NT2/D1 (cell line): ENCODE results near the gene GBP1.
"Not testable (repeated sequence)": the region's sequence is repeated elsewhere in the genome, so short reads cannot be mapped to it uniquely, and the experiment has no call there.

Experiments used
- DNase-seq: peaks from one replicate; pipeline ENCODE4 v3.0.0-alpha.2; 2011; ENCODE audit warnings: low read depth, low spot score
- H3K27me3 ChIP-seq: 2 replicates; pipeline ENCODE4 v1.6.0; 2011; ENCODE audit warnings: mild to moderate bottlenecking; ENCODE audit not compliant: insufficient read length, insufficient read depth
- H3K36me3 ChIP-seq: 2 replicates; pipeline ENCODE4 v1.6.1; 2011; ENCODE audit warnings: mild to moderate bottlenecking, low read length, mixed read lengths; ENCODE audit not compliant: insufficient read depth, insufficient read length
- H3K4me1 ChIP-seq: 2 replicates; pipeline ENCODE4 v1.5.1; 2011; ENCODE audit not compliant: insufficient read depth, insufficient read length
- H3K4me3 ChIP-seq: 2 replicates; pipeline ENCODE4 v1.5.1; 2011; ENCODE audit warnings: low read depth; ENCODE audit not compliant: insufficient read length
- H3K9ac ChIP-seq: 2 replicates; pipeline ENCODE4 v1.6.0; 2011; ENCODE audit warnings: low read depth; ENCODE audit not compliant: insufficient read length
- H3K9me3 ChIP-seq: 2 replicates; pipeline ENCODE4 v1.5.1; 2011; ENCODE audit warnings: mild to moderate bottlenecking, low read length; ENCODE audit not compliant: insufficient read depth
- SUZ12 ChIP-seq: IDR thresholded peaks from 2 replicates; pipeline ENCODE4 v1.6.1; 2011; ENCODE audit not compliant: insufficient read length, insufficient read depth; ENCODE audit errors: extremely low read depth
- YY1 ChIP-seq: IDR thresholded peaks from 2 replicates; pipeline ENCODE4 v1.6.1; 2011; ENCODE audit not compliant: insufficient read length, insufficient read depth
- ZNF274 ChIP-seq: IDR thresholded peaks from 2 replicates; pipeline ENCODE4 v1.6.1; 2011; ENCODE audit warnings: mild to moderate bottlenecking, low read depth, low read length

GBP1 gene

GRCh38 chr1:89051300-89051954, 13.6 kb downstream of the GBP1 start:
- no peak for DNase-seq
- Histone ChIP-seq H3K9me3 (no peaks in the 10 kb centered on the region), H3K4me1 (no peaks in the 10 kb centered on the region), H3K9ac (no peak overlapping the region), H3K4me3 (no peak overlapping the region), H3K36me3 (no peaks in the 10 kb centered on the region), H3K27me3 (no peaks in the 10 kb centered on the region)
- TF ChIP-seq ZNF274 = no peak
- no peak for TF ChIP-seq SUZ12
- TF ChIP-seq YY1 = no peak

- H3K4me1 ChIP-seq = no peaks in the 10 kb centered on the region
- no peak overlapping the region for H3K4me3 ChIP-seq
- no peak overlapping the region for H3K9ac ChIP-seq
- no peaks in the 10 kb centered on the region for H3K36me3 ChIP-seq
- DNase-seq = no peak
- TF ChIP-seq YY1 (no peak), ZNF274 (no peak), SUZ12 (no peak)
- H3K9me3 ChIP-seq = no peaks in the 10 kb centered on the region
- no peaks in the 10 kb centered on the region for H3K27me3 ChIP-seq
Measured at GRCh38 chr1:89050649-89051033, 14.4 kb downstream of the GBP1 start.

DNA sequence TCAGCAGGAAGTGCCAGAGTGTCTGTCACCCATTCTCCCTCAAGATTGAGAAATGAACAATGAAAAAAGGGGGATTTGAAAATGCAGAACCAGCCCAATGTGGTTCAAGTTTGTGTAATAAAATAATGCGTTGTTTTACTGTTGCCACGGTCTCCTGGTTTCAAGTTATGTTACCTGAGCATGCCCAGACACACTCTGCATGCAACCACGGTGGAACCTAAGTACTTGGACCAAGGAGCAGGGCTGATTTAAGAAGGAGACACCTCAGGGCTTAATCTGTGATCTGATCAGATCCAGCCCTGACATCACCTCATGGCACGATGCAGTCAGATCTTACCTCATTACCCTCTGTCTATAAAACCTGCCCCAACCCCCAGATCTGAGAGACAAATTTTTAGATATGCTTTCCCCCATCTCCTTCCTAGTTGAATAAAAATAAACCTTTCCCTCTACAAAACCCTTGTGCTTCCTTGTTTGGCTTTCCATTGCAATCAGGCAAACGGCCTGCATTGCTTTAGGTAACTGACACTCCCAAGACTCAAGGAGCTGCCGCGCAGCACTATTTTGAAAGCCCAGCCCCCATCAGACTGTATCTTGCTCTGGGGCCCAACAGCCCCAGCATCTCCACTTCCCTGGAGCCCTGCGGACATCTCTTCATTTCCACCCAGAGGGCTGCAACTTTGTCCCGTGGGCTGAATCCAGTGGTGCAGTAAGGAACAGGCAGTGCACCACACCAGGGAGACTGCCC, 14.9 kb downstream of the GBP1 start:
- not testable (repeated sequence) for H3K27me3 ChIP-seq, H3K4me1 ChIP-seq, DNase-seq, H3K4me3 ChIP-seq, H3K9me3 ChIP-seq, H3K9ac ChIP-seq, H3K36me3 ChIP-seq

DNA sequence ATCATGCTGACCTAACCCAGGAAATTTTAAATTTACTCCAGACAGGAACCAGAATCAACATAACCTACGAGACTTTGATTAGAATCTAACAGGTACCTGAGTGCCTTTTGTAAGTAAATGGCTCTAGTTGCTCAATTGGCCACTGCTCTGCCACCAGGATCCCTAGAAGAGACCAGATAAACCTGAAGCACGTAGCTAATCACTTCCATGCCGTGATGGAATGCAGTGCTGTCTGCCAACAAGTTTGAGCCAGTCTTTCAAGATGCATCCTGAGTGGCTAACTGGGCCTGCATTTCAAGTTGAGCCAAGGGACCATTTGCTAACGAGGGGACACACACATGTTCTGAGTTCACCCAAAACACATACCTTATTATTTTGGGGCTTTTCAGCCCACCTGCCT, 15.8 kb downstream of the GBP1 start:
- not testable (repeated sequence) for DNase-seq, H3K9ac ChIP-seq, H3K4me1 ChIP-seq, H3K27me3 ChIP-seq, H3K9me3 ChIP-seq, H3K4me3 ChIP-seq, H3K36me3 ChIP-seq

DNA sequence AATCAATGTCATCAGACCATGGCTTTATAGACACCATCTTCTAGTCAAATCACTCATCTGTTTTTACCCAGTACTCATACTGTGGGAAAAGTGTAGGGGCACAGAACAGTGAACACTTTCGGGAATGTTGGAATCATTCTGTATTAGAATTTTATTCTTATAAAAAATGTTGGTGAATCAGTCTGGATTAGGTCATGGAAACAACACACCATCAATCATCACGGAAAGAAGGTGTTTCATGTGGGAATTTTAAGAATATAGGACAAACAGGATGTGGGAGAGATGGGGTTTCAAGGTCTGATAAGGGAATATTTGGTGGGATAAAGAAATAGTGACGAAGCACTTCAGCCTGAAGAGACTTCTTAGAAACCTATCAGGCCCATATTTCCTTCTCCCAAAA, 17.3 kb downstream of the GBP1 start:
- TF ChIP-seq SUZ12 (no peak), ZNF274 (no peak), YY1 (no peak)
- H3K27me3 ChIP-seq = no peaks in the 10 kb centered on the region
- DNase-seq = no peak

DNA sequence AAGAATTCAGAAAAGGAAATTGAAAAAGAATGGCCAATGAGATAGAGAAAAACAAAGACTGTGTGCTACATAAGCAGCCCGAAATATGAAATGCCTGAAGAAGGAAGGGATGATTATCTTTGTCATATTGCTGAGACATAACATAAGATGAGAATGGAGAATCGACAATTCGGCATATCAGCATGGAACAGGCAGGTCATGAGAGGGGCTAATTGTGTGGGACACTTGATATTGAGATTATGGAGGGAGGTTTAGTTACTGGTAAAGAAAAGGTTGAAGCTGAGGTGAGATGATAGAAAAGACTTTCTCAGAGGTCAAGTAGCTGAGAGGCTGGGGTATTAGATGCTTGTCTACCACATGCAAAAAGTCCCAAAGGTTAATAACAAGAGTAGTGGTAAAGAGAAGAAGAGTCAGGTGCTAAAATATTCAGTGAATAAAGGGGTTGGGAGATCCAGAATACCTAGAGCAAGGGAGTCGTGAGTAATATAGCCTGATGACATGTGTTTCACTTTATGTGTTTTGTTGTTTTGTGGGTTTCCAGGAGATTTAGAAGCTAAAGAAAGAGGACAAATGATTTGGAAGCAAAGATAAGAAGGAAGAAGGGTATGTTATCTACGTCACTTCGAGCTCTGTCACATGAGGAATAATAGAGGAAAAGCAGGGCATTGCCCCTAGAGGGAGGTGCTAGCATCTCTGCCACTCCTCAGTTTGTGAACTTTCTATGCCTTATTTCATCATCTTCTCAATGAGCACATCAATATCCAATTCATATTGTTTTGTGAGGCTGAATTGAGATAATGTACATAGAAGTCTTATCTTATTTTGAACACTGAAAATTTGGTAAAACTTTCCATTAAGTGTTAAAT, 18.5 kb downstream of the GBP1 start:
- not testable (repeated sequence) for H3K4me1 ChIP-seq, H3K9ac ChIP-seq, DNase-seq, H3K4me3 ChIP-seq, H3K27me3 ChIP-seq, H3K36me3 ChIP-seq
- H3K9me3 ChIP-seq = peaks cover 16% of the 10 kb centered on the region; the same call in 1 of the 2 replicates

More for the DNA sequence above, 17.3 kb downstream of the GBP1 start:
- peaks cover 12% of the 10 kb centered on the region; the same call in 1 of the 2 replicates for H3K9me3 ChIP-seq
- H3K36me3 ChIP-seq = no peaks in the 10 kb centered on the region
- H3K4me1 ChIP-seq = no peaks in the 10 kb centered on the region
- no peak overlapping the region for H3K9ac ChIP-seq
- H3K4me3 ChIP-seq = no peak overlapping the region

DNA sequence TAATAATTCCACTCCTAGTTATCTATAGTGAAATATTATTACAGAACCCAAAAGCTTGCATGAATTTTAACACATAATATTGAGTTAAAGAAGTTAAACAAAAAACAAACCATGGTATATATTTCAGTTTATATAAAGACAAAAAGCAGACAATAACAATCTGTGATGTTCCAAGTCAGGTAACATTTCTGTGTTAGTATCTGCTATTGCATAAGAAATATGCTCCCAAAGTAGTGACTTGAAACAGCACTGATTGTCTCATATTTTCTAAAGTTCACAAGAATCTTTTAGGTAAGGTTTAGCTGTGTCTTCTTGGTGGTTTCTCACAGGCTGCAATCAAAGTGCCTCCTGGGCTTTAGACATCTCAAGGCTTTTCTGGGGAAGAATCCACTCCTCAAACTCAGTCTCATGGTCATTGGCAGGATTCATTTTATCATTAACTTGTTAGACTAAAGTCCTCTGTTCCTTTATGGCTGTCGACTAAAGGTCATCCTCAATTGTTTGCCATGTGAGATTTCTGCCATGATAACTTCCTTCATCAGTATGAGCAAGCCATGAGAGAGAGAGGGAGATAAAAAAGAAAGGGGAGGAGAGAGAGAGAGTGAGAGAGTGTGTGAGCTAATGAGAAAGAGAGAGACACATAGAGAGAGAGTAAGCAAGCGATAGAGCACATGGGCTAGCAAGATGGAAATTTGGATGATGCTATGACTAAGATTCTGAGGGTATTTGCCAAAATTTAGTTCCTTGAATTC, 19.9 kb downstream of the GBP1 start:
- H3K4me3 ChIP-seq = no peak overlapping the region
- H3K9ac ChIP-seq = no peak overlapping the region
- TF ChIP-seq SUZ12 (no peak), YY1 (no peak), ZNF274 (no peak)
- no peaks in the 10 kb centered on the region for H3K4me1 ChIP-seq
- no peak for DNase-seq
- H3K36me3 ChIP-seq = no peaks in the 10 kb centered on the region
- peaks cover 16% of the 10 kb centered on the region; the same call in 1 of the 2 replicates for H3K9me3 ChIP-seq
- H3K27me3 ChIP-seq = no peaks in the 10 kb centered on the region
